GM19238 (cell line): ENCODE data around the gene GNPTG.

ENCODE experiments used
- DNase-seq: peaks from one replicate; pipeline ENCODE4 v3.0.0; 2011; ENCODE audit warnings: low spot score; ENCODE audit not compliant: insufficient read length

GNPTG gene

DNA sequence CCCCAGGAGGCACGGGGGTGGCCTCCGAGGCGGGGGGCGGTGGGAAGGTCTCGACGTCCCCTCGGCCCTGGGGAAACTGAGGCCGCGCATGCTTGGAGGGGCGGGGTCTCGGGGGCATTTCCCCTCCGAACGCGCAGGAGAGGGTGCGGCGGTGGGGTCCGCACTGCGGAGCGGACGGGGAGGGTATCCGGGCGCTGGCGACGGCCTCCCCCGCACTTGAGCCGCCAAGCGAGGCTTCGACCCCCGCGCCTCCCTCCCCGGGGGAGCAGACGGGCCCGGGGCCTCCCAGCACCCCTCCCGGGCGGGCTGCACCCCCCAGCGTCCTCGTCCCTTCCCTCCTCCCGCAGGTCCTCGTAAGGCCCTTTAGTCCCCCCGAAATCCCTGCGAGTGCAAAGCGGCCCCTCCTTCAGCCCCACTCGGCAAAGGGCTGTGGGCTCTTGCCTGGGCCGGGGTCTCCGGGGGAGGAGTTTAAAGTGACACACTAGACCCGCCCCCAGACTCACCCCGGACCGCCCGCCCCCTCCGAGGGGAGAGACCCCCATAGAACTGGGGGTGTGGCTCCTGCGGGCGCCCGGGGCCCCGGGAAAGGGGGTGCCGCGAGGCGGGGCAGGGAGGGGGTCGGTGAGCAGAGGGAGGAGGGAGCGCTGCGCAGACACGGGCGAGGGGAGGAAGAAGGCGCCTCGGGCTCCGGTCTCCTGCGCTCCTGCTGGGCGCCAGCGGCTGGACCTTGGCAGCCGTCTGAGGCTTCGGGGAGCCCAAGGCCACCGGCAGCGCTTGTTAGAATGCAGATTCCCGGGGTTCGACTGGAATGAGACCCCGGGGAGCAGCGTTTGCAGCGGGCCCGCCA lies 17.7 kb upstream of the GNPTG start:
- no peak for DNase-seq

DNA sequence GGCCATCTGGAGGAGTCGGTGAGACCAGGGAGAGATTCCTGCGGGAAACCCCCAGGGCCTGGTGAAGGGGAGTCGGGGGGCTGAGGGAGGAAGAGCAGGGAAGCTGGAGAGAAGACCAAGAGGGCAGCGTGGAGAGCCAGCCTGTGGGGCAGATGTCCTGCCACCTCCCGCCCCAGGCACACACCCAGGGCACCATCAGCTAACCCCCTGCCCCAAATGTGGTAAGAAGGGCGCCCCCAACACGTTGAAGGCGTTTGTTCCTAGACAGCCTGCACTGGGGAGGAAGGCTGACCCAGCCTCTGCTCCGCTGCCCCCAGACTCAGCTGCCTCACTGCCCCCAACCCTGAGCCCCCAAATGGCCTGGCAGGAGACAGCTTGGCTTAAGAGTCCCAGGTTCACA lies 17.0 kb upstream of the GNPTG start:
- DNase-seq = no peak

DNA sequence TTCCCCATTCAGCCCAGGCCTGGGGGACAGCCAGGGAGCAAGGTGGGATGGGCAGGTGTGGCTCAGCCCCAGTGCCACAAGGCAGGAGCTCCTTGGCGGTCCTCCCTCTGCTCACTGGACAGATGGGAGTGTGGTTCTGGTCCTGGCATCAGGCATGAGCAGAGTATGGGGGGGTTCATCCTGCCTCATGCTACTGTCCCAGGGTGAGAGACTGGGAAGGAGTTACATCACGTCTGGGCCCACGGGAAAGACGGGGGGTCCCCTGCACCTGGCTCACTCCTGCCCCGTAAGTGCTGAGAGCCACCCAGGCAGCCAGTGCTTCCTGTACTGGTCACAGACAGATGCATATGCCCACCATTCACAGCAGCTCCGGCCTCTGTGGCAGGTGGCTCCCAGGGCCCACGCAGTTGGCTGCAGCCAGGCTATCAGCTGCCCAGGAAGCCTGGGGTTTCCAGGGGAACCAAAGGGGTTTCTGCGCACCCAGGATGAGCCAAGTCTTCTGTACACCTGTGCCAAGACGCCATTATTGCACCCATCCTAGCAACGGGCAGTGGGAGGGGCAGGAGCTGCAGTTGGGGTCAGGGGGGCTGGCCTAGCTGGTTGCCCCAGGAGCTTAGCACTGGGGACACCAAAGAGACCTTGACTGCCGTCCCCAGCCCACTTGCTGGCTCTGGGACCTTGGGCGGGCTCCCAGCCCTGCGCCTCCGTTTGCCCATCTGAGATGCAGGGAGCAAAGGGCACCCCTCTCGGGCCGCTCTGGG lies 16.3 kb upstream of the GNPTG start:
- DNase-seq = no peak

DNA sequence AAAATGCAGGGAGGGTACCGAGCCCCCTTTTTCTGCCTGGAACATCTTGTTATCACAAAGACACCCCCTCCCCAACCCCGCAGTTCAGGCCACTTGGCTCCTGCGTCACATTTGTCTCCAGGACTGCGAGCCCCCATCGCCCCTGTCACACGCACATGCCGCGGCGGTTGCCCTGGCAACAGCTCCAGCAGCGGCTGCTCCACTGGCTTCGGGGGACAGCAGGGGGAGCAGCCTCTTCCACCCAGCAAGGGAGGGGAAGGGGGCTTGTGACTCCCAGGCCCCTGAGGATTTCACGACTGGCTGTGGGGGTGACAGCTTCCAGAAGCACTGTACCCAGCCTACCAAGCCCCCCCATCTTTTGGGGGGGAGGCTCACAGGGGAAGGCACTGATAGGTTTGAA lies 15.7 kb upstream of the GNPTG start:
- DNase-seq = no peak

DNA sequence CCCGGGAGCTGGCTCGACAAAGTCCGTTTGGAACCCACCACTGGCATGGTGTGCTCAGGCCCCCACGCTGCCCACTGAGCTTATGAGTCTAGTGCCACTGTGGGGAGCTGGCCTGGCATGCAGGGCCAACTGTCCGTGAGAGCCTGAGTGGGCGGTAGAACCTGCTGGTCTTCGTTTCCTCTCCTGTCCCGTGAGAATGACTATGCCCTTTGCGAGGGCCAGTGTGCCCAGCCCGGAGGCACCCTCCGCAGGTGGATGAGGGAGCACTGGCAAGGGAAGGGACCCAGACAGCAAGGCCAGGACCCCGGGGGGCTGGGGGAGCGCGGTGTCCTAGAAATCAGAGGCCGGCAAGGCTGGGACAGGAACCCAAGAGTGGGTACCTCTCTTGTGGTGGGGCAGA lies 15.1 kb upstream of the GNPTG start:
- DNase-seq = no peak

DNA sequence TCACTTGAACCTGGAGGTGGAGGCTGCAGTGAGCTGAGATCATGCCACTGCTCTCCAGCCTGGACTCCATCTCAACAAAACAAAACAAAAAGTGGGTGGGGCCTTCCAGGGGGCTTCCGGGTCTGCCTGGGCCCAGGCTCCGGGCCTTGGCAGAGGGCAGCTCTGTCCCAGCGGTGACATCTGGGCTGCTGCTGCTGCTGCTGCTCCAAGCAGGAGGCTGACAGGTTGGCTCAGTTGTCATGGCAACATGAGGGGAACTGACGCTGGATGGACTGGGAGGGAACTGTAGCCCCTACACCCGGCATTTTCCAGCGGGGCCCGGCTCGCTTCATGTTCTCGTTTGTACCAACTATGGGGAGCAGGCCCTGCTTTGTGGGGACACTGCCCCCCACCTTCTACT lies 14.2 kb upstream of the GNPTG start:
- no peak for DNase-seq

DNA sequence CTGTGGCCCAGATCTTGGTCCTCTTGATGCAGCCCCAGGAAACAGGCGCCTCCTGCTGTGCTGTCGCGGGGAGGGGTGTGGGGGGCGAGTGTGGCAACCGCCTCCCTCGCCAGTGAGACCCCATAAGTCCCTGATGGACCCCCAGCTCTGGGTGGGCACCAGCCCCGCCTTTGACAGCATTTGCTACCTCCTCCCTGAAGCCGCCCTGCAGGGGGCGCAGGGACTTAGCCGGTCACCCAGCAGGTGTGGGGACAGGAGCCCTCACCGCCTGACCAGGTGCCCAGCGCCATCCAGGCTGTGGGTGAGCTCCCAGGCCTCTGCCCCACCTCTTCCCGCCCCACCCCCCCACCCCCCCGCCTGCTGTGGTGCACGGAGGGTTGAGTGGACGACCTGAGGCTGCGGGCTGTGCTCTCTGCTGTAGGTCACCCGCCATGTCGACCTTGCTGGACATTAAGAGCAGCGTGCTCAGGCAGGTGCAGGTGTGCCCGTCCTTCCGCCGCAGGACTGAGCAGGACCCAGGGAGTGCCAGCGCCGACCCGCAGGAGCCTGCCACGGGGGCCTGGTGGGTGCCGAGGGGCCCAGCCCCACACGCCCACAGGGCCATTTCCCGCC lies 13.5 kb upstream of the GNPTG start:
- DNase-seq = no peak

DNA sequence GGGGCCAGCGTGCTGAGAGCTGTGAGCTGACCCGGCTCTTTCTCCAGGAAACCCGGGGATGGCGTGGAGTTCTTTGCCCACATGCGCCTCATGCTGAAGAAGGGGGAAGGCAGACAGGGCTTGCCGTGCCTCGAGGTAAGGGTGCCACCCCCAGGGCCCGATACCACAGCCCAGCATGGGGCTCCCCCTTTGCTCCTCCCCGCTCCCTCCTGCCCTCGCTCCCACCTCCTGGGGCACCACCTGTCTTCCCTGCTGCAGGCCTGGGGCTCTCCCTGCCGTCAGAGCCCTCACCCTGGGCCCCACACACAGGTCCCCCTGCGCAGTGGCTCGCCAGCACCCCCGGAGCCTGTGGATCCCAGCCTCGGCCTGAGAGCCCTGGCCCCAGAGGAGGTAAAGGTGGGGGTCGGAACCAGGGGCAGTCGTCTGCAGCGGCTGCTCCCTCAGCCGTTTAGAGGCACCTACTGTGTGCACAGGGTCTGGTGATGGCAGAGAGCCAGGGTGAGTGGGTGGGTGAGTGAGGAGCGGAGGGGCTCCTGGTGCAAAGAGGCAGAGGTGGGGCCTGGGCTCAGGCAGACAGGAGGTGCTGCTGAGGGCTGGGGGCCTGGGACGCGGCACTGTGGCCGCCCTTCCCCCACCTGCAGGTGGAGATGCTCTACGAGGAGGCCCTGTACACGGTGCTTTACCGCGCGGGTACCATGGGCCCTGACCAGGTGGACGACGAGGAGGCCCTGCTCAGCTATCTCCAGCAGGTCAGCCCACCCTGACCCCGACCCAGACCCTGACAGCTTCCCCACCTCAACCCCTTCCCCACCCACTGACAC lies 12.7 kb upstream of the GNPTG start:
- no peak for DNase-seq

DNA sequence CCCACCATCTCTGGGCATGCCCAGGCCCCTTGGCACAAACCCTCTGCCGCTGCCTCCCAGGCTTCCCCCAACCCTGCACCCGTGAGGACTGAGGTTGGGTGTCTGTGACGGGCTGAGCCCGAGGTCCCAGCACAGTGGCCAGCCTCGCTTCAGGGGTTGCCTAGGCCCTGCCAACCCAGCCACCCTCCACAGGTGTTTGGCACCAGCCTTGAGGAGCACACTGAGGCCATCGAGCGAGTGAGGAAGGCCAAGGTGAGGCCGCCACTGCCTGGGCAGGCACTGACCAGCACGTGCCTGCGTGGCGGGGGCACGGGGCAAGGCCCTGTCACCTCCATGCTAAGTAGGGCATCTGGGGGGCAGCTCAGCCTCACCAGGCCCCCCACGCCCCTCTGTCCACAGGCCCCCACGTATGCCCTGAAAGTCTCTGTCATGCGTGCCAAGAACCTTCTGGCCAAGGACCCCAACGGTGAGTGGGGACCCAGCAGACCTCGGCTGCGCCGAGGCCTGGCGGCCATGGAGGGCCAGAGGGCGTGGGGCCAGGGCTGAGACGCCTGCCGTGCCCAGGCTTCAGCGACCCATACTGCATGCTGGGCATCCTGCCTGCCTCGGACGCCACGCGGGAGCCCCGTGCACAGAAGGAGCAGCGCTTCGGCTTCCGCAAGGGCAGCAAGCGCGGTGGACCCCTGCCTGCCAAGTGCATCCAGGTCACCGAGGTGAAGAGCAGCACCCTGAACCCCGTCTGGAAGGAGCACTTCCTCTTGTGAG lies 10.8 kb upstream of the GNPTG start:
- no peak for DNase-seq

DNA sequence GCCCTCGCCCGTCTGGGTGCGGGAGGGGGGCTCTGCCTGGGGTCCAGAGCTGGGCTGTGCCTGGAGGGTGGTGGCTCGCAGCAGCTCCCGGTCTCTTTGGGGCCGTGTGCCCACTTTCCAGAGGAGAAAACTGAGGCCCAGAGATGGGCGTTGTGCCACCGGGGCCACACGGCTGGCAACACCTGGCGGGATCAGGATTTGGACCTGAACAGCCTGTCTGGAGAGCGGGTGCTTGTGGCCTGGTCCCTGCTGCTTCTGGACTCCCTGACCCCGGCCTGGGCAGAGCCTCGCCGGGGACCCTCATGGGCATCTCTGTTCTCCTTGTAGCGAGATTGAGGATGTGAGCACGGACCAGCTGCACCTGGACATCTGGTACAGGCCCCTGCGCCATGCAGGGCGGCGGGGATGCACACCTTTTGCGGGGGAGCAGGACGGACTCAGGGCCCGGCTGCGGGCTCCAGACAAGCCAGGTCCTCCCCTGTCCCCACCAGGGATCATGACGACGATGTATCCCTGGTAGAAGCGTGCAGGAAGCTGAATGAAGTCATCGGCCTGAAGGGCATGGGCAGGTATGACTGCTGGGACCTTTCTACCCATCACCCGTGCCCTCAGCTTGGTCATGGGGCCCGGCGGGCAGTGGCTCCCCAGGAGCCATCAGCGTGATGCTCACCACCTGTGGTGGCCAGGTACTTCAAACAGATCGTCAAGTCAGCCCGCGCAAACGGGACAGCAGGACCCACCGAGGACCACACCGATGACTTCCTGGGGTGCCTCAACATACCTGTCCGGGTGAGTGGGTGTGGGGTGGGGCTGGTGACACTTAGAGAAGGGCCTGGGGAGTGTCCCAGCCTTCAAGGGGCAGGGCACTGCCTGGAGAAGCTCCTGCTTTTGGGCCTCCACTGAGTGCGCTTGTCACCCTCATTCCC lies 10.0 kb upstream of the GNPTG start:
- DNase-seq = no peak

DNA sequence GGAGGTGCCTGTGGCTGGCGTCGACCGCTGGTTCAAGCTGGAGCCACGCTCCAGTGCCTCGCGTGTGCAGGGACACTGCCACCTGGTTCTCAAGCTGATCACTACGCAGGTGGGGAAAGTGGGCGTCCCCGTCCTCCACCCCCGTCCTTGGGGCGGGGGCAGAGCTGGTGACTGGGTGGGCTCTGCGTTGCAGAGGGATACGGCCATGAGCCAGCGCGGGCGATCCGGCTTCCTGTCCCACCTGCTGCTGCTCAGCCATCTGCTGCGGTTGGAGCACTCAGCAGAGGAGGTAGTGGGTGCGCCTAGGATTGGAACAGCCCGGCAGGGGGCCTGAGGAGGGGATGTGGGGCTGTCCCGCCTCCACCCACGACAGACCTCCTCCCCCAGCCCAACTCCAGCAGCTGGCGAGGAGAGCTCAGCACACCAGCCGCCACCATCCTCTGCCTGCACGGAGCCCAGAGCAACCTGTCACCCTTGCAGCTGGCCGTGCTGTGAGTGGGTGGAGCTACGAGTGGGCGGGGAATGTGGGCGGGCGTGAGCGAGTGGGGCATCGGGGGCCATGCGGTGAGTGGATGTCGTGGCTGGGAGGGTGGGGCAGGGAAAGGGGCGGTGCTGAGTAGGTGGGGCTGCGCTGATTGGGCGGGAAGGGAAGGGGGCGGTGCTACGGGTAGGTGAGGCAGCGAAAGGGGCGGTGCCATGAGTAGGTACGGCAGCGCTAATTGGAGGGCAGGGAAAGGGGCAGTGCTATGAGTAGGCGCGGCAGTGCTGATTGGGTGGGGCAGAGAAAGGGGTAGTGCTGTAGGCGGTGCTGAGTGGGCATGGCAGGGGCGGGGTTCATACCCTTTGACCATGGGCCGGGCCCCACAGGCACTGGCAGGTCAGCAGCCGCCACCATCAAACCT lies 9.0 kb upstream of the GNPTG start:
- peak; percentile 100 for DNase-seq

DNA sequence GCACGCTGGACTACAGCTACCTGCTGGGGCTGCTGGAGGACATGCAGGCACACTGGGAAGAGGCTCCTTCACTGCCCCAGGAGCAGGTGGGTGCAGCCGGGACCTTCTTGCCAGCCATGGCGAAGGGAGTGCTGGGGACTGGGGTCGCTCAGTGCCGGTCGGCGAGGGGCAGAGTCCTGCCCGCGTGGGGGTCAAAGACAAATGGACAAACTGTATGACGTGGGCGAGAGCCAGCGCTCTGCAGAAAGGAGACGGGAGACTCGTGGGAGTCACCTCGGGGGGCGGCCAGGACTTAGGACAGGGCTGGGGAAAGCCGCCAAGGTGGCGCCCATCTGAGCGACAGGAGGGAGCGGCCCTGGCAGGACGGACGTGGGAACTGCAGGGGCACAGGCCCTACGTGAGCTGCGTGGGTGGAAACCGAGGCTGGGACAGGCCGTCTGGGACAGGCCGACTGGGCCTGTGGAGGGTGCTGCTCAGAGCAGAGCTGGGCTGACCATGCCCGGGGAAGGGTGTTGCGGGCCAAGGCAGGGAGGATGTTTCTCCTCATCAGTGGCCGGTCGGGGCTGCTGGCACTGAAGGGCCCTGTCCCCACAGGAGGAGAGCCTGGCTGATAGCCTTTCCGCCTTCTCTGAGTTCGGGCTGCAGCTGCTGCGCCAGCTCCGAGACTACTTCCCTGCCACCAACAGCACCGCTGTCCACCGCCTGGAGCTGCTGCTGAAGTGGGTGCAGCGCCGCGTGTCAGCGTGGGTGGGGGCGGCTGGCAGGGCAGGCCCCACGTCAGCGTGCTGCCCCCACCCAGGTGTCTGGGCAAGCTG lies 8.1 kb upstream of the GNPTG start:
- no peak for DNase-seq

DNA sequence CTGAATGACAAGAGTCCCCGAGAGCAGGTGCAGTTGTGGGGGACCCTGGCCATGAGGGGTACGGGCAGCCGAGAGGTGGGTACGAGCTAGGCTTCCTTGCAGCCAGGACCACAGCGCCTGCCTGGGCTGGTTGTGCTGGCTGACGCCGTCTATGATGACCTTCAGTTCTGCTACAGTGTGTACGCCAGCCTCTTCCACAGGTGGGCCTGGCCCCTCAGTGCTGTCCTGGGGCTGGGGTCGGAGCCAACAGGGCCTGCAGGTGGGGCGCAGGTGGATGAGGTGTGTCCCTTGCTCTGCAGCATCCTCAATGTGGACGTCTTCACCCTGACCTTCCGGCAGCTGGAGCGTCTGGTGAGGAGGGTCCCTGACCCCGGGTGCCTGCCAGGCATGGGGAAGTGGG lies 7.2 kb upstream of the GNPTG start:
- DNase-seq = no peak

DNA sequence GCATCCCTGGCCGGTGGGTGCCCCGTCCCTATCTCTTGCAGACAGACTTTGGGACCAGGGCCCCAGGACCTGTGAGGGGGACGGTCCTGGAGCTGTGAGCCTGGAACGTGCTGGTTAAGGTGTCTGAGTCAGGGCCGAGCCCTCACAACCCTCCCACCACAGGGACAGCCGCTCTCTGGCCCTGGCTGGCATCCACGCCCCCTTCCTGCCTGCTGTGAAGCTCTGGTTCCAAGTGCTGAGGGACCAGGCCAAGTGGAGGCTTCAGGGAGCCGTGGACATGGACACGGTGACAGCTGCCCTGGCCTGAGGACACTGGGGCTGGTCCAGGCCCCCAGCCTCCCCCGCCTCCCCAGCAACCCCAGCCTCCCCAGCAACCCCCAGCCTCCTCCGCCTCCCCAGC lies 6.6 kb upstream of the GNPTG start:
- no peak for DNase-seq

DNA sequence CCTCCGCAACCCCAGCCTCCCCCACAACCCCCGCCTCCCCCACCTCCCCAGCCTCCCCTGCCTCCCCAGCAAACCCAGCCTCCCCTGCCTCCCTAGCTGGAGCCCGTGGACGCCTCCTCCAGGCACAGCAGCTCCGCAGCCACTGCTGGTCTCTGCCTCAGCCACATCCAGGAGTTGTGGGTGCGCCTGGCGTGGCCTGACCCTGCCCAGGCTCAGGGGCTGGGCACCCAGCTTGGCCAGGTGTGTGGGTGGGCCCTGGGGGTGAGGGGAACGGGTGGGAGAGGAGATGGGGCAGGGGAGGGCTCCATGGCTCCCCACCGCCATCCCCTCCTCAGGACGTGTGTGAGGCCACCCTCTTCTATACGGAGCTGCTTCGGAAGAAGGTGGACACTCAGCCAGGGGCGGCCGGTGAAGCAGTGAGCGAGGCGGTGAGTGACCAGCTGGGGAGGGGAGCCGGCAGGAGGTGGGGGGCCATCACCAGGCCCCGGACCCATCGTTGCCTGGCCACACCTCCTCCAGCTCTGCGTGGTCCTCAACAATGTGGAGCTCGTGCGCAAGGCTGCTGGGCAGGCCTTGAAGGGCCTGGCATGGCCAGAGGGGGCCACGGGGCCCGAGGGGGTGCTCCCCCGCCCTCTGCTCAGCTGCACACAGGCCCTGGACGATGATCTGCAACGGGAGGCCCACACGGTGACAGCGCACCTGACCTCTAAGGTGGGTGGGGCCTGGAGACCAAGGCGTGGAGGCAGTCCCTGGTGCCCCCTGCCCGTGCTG lies 5.9 kb upstream of the GNPTG start:
- no peak for DNase-seq

DNA sequence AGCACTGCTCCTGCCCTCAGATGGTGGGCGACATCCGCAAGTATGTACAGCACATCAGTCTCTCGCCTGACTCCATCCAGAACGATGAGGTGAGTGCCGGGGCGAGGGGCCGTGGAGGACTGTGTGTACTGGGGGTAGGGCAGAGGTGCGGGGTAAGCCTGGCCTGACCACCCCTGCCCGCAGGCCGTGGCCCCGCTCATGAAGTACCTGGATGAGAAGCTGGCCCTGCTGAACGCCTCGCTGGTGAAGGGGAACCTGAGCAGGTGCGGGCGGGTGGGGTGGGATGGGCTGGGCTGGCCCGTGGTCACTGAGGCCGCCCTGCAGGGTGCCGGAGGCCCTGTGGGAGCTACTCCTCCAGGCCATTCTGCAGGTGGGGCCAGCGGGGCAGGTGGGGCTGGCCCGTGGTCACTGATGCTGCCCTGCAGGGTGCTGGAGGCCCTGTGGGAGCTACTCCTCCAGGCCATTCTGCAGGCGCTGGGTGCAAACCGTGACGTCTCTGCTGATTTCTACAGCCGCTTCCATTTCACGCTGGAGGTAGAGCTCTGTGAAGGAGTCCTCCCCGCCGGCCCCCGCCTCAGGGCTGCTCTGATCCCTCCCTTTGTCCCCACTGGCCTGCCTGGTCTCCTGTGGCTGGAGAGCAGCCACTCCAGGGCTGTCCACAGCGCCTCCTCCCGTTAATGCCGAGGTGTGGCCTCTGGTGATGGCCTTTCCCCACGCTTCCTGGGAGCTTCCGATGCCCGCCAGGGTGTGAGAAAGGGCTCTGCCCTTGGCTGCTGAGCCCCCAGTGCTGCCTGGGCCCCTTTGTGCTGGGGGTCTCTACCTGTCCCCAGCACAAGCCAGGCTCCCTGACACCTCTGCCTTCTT lies 5.1 kb upstream of the GNPTG start:
- DNase-seq = no peak
